SH-SY5Y (cell line): ENCODE results near the gene CEP97.

Experiments
- GATA2 ChIP-seq: IDR thresholded peaks from 2 replicates; pipeline ENCODE4 v1.6.1; 2011; ENCODE audit warnings: mild to moderate bottlenecking, low read depth, low read length
- GATA3 ChIP-seq: IDR thresholded peaks from 2 replicates; pipeline ENCODE4 v1.6.1; 2011; ENCODE audit warnings: low read depth, mild to moderate bottlenecking, low read length, moderate library complexity

- TF ChIP-seq GATA3 (no peak), GATA2 (no peak)
Observed at GRCh38 chr3:101724329-101725193, at the start of gene CEP97.
